Adrenal gland (tissue), 12 donors: ENCODE measurements around the gene LPP. TPM values are rescaled to one million over a fixed set of nuclear protein-coding genes. Genes with fewer than 3 reads are reported as not detected.

Source experiments
- DNase-seq, 7 donors: peaks; one replicate each; pipeline ENCODE4 v3.0.0-alpha.2; 2019 to 2020
- H3K27ac ChIP-seq, 5 donors: fragments of 200-600 bp; sonication (generic) in 4 of 5; 1 replicate in 3 of 5; 2 replicates in 2 of 5; pipeline versions ENCODE4 v1.5.1 to v1.8.0; 2016 to 2020; ENCODE audit warnings: mild to moderate bottlenecking in 1 of 5
- H3K27me3 ChIP-seq: fragments of 200-600 bp; 2 replicates; pipeline ENCODE4 v1.8.0; 2021
- H3K36me3 ChIP-seq, 2 donors: fragments of 200-600 bp; replicated peaks in 1 of 2; 1 replicate in 1 of 2; 2 replicates in 1 of 2; pipeline versions ENCODE4 v1.5.1 to v1.8.0; 2018 to 2022
- H3K4me1 ChIP-seq, 2 donors: fragments of 200-600 bp; replicated peaks in 1 of 2; 1 replicate in 1 of 2; 2 replicates in 1 of 2; pipeline versions ENCODE4 v1.5.1 to v1.8.0; 2018 to 2021
- H3K4me3 ChIP-seq, 4 donors: fragments of 200-600 bp; sonication (generic) in 3 of 4; one replicate each; pipeline ENCODE4 v1.5.1; 2016 to 2018
- H3K9me3 ChIP-seq, 3 donors: fragments of 200-600 bp; sonication (generic) in 1 of 3; replicated peaks in 1 of 3; 1 replicate in 2 of 3; 2 replicates in 1 of 3; pipeline versions ENCODE4 v1.5.1 to v1.8.0; 2016 to 2021
- POLR2A ChIP-seq, 2 donors: fragments of 450-650 bp; IDR thresholded peaks; one replicate each; pipeline ENCODE4 v1.6.1; 2017; ENCODE audit warnings: antibody characterized with exemption in 2 of 2, mild to moderate bottlenecking in 2 of 2, moderate library complexity in 1 of 2
- WGBS, 4 donors: extraction: QIAGEN DNeasy Blood & Tissue Kit in 2 of 4; methylation state at CpG; one replicate each; pipeline versions ENCODE4 v1.1.5 to v1.1.7; 2013 to 2017; 5-methylcytosine and 5-hydroxymethylcytosine counted together
- intact Hi-C, 2 donors: fragments of 100-400 bp; cut with DNase I; formaldehyde crosslinking; loops; one replicate each; pipeline versions ENCODE4 v1.14.1 to v1.15.0; 2022 to 2023
- polyA plus RNA-seq, 3 donors: library from polyadenylated mRNA; stranded (reverse); fragments of 200-250 nt in 2 of 3; fragments of 350-450 nt in 1 of 3; fragmentation: Illumina TruSeq in 1 of 3; extraction: RNeasy Lipid Tissue Mini Kit (QIAGEN cat#74804) in 1 of 3; gene quantifications; one replicate each; pipeline ENCODE4 v1.2.3, GENCODE V29; 2013 to 2014
- total RNA-seq, 9 donors: library from RNA; depleted of rRNA in 4 of 9; stranded (reverse); fragments of >200 nt in 4 of 9; fragments of 120-200 nt in 1 of 9; fragmentation: NEBNext Ultra II Directional in 1 of 9; extraction: Animal tissue kit (Norgen Biotek cat#: 25700) in 1 of 9; gene quantifications; one replicate each; pipeline versions ENCODE4 v1.1.0 to v1.2.4, GENCODE V29; 2013 to 2023
- TF ChIP-seq, protein P1 (sequence below), 6 experiments: fragments of 450-650 bp in 4 of 6; fragments of 200-600 bp in 2 of 6; sonication (generic) in 1 of 6; IDR thresholded peaks; 1 replicate in 5 of 6; 2 replicates in 1 of 6; pipeline versions ENCODE4 v1.5.1 to v1.8.0; 2016 to 2021; ENCODE audit warnings: antibody characterized with exemption in 6 of 6, mild to moderate bottlenecking in 2 of 6, moderate library complexity in 1 of 6
- donor health status: healthy with polysubstance abuse.
- donor health status: Bipolar disorder and iron deficiency.
- donor health status: DM: yes; HTN: yes; CAD: no.
- donor health status: DM: no; HTN: no; CAD: no.
- donor health status: DM: no; HTN: no; CAD: no.
- donor health status: DM: yes; HTN: yes; CAD: no.

LPP gene
- total and polyA plus RNA-seq, 12 donors, result 7.0 to 170 (median 101) TPM

DNA sequence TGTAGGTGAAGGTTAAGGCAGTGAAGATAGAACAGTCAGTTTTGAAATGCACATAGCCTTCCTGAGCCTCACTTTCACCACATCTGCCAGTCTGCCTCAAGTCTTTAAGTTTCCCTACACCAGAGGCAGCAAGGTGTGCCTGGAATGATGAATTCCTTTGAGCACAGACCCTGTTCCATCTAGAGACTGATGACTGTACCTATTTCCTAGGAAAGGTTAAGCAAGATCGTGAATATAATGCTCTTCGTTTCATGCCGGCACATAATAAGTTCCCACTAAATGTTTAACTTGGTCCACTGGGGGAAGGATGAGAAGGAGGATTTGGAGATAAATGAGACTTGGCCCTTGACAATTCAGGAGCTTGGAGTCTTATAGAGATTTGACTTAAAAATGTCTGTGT, 141.9 kb downstream of the LPP start:
- H3K4me1 ChIP-seq, result peaks cover 18 to 64% of the 10 kb centered on the region in 2 donors
- 89 to 97% (median 91%) methylated on average over 3 of the region's 3 CpGs for WGBS, 4 donors
- intact Hi-C loops, result loop anchor here in 1 of 2 donors (10.0 kb wide), 1 partner anchor 99 kb away; no protein-coding TSS in a partner anchor
- H3K27ac ChIP-seq, result peak overlapping the region; percentile 66 to 87 (median 75)
- no peak for DNase-seq
- no peaks in the 10 kb centered on the region for H3K27me3 ChIP-seq
- TF ChIP-seq, protein P1, sequence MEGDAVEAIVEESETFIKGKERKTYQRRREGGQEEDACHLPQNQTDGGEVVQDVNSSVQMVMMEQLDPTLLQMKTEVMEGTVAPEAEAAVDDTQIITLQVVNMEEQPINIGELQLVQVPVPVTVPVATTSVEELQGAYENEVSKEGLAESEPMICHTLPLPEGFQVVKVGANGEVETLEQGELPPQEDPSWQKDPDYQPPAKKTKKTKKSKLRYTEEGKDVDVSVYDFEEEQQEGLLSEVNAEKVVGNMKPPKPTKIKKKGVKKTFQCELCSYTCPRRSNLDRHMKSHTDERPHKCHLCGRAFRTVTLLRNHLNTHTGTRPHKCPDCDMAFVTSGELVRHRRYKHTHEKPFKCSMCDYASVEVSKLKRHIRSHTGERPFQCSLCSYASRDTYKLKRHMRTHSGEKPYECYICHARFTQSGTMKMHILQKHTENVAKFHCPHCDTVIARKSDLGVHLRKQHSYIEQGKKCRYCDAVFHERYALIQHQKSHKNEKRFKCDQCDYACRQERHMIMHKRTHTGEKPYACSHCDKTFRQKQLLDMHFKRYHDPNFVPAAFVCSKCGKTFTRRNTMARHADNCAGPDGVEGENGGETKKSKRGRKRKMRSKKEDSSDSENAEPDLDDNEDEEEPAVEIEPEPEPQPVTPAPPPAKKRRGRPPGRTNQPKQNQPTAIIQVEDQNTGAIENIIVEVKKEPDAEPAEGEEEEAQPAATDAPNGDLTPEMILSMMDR (IDR thresholded peaks at IDR 0.05), result no peak
- no peak for TF ChIP-seq POLR2A (IDR thresholded peaks at IDR 0.05)
- no peaks in the 10 kb centered on the region for H3K36me3 ChIP-seq
- H3K4me3 ChIP-seq, result no peak overlapping the region
- no peaks in the 10 kb centered on the region for H3K9me3 ChIP-seq

DNA sequence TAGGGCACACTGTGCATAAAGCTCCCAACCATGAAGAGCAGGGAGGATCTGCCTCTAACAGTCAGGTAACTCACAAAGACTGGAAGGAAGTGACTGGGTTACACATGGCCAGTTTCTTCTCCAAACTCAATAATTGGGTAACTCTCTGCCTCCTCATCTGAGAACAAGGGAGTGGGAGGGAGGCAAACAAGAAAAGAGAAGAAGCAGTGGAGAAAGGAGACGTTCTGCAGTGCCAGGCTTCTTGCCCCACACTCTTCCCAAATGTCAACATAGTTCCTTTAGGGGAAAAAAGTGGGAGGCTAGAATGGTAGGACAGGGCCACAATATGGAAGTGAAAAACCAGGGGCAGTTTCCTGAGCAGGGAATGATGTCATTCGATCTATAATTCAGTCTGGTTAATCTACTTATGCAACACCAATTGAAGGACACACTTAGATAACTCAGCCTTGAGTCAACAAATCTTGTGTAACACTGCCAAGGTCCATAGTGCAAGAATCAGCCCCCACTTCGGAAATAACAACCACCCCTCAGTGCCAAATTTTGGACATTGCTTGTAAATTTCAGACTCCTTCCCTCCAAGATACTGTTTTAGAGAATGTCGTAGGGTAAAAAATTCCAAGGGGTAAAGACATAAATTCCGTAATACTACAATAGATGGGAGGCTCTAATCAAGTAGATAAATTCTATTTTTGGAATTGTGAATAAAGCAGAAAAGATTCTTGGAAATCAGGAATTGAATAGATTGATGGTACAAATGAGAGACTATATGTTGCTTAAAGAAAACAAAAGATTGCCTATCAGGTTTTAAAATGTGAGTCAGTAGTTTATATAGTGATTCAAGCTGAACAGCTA, 143.0 kb downstream of the LPP start:
- H3K27me3 ChIP-seq, result no peaks in the 10 kb centered on the region
- DNase-seq, result peak; percentile 39 to 80 (median 72)
- intact Hi-C loops, result loop anchor here in 1 of 2 donors (10.0 kb wide), 1 partner anchor 98 kb away; no protein-coding TSS in a partner anchor
- H3K4me1 ChIP-seq, result peaks cover 18 to 64% of the 10 kb centered on the region in 2 donors
- H3K4me3 ChIP-seq, result no peak overlapping the region
- 25 to 30% (median 25%) methylated on average over 5 of the region's 5 CpGs for WGBS, 4 donors
- TF ChIP-seq, protein P1 (IDR thresholded peaks at IDR 0.05), result no peak
- no peak for TF ChIP-seq POLR2A (IDR thresholded peaks at IDR 0.05)
- no peaks in the 10 kb centered on the region for H3K9me3 ChIP-seq
- no peaks in the 10 kb centered on the region for H3K36me3 ChIP-seq
- peak overlapping the region; percentile 63 to 87 (median 75) for H3K27ac ChIP-seq

DNA sequence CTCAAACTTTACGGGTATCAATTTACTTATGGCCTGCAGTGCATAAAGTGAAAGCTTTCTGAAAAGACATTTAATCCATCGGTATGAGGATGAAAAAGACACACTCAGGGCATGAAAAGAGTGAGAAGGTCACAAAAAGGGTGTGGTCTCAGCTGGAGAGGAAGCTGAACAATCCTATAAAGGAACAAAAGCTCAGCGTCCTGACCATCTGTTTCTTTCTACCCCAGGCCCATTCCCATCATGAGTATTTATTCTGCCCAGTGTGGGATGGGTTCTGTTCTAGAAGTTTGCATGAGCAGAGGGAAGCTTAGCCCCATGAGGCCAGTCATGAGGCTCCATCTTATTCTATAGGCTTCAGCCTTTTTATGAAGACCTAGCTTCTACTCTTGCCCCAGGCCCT, 144.6 kb downstream of the LPP start:
- 66 to 75% (median 71%) methylated on average over 3 of the region's 3 CpGs for WGBS, 4 donors
- Histone ChIP-seq H3K4me3 (no peak overlapping the region), H3K27me3 (no peaks in the 10 kb centered on the region), H3K27ac (peak overlapping the region in 1 of 5 donors; percentile 83), H3K36me3 (no peaks in the 10 kb centered on the region), H3K4me1 (peaks cover 18 to 73% of the 10 kb centered on the region in 2 donors), H3K9me3 (no peaks in the 10 kb centered on the region)
- intact Hi-C loops, result loop anchor here in 1 of 2 donors (10.0 kb wide), 1 partner anchor 96 kb away; no protein-coding TSS in a partner anchor
- no peak for DNase-seq
- TF ChIP-seq, protein P1 (IDR thresholded peaks at IDR 0.05), result no peak
- TF ChIP-seq POLR2A (IDR thresholded peaks at IDR 0.05), result no peak

DNA sequence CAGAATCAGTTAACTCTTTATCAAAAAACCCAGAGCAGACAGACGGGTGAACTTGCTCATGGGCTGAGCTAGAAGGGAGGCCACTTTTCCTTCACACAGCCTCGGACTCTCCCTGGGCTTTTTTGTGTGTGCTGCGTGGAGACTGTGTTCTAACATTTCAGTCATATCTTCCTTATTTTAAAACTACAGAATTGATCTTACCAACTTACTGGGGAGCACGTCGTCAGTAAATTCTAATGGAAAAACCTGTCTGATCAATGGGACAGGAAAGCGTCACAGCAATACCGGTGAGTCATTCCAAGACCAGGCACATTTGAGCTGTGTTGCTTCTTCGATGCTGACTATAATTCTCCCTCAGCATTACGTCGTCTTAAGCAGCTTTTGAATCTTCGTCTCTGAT, 145.1 kb downstream of the LPP start:
- intact Hi-C loops, result loop anchor here in 1 of 2 donors (10.0 kb wide), 1 partner anchor 96 kb away; no protein-coding TSS in a partner anchor
- H3K27ac ChIP-seq, result no peak overlapping the region

More for the DNA sequence above, 145.1 kb downstream of the LPP start:
- no peak overlapping the region for H3K4me3 ChIP-seq
- TF ChIP-seq, protein P1 (IDR thresholded peaks at IDR 0.05), result no peak
- no peak for TF ChIP-seq POLR2A (IDR thresholded peaks at IDR 0.05)
- peaks cover 17 to 69% of the 10 kb centered on the region in 2 donors for H3K4me1 ChIP-seq
- no peaks in the 10 kb centered on the region for H3K36me3 ChIP-seq
- no peak for DNase-seq
- H3K9me3 ChIP-seq, result no peaks in the 10 kb centered on the region
- 90 to 94% (median 93%) methylated on average over 11 of the region's 11 CpGs for WGBS, 4 donors
- H3K27me3 ChIP-seq, result no peaks in the 10 kb centered on the region
